ENCODE measurements around the gene IRF2BP2.

The IRF2BP2 gene

GRCh38 chr1:234654002-234654733, 44.2 kb upstream of the IRF2BP2 start:
- no peak overlapping the region for H3K4me3 ChIP-seq (ENCODE audit: low read depth, low read length)
- TF ChIP-seq CTCF (IDR thresholded peaks at IDR 0.05; ENCODE audit: low read depth, low read length) = no peak

GRCh38 chr1:234649432-234650081, 39.6 kb upstream of the IRF2BP2 start:
- TF ChIP-seq CTCF (IDR thresholded peaks at IDR 0.05; ENCODE audit: low read depth, low read length) = no peak
- no peak overlapping the region for H3K4me3 ChIP-seq (ENCODE audit: low read depth, low read length)

DNA sequence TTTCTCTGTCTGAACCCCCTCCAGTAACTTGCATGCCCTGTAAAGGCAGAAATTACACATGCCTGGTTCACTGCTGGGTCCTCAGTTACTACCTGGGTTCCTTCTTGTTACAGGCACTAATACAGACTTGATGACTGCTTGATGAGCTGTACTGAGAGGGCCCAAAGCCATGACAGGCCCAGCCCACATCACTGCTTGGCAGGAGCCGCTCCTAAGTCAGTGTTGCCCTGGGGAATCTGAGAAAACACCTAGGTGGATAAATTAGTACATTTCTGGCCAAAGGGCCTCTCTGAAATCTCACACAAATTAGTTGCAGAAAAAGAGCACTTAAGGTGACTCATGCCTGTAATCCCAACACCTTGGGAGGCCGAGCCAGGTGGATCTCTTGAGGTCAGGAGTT, 37.8 kb upstream of the IRF2BP2 start:
- TF ChIP-seq CTCF (IDR thresholded peaks at IDR 0.05; ENCODE audit: low read depth, low read length) = no peak
- no peak overlapping the region for H3K4me3 ChIP-seq (ENCODE audit: low read depth, low read length)

- H3K4me3 ChIP-seq (ENCODE audit: low read depth, low read length) = no peak overlapping the region
- no peak for TF ChIP-seq CTCF (IDR thresholded peaks at IDR 0.05; ENCODE audit: low read depth, low read length)
These were observed 37.3 kb upstream of the IRF2BP2 start for GRCh38 chr1:234647245-234647644.

- H3K4me3 ChIP-seq (ENCODE audit: low read depth, low read length) = no peak overlapping the region
- TF ChIP-seq CTCF (IDR thresholded peaks at IDR 0.05; ENCODE audit: low read depth, low read length) = no peak
These were observed 36.0 kb upstream of the IRF2BP2 start for GRCh38 chr1:234645964-234646363.

GRCh38 chr1:234645474-234645953, 35.5 kb upstream of the IRF2BP2 start:
- no peak for TF ChIP-seq CTCF (IDR thresholded peaks at IDR 0.05; ENCODE audit: low read depth, low read length)
- H3K4me3 ChIP-seq (ENCODE audit: low read depth, low read length) = no peak overlapping the region

- no peak overlapping the region for H3K4me3 ChIP-seq (ENCODE audit: low read depth, low read length)
- no peak for TF ChIP-seq CTCF (IDR thresholded peaks at IDR 0.05; ENCODE audit: low read depth, low read length)
These were observed 35.0 kb upstream of the IRF2BP2 start for GRCh38 chr1:234644928-234645327.

All from WI38 (cell line).